Keratinocyte (primary cell): ENCODE results near the gene CYP4F3. TPM values are rescaled to one million over a fixed set of nuclear protein-coding genes. Genes with fewer than 3 reads are reported as not detected.

ENCODE experiments used
- DNase-seq: peaks from one replicate; pipeline ENCODE4 v3.0.0-alpha.2; 2011; ENCODE audit warnings: low read depth, missing footprints, low spot score
- FAIRE-seq: peaks from 2 replicates; lab custom pipeline; 2011; peaks lifted over from hg19 to GRCh38; lab: Jason Lieb, UNC
- H2AFZ ChIP-seq: 2 replicates; pipeline ENCODE4 v1.6.0; 2012; ENCODE audit warnings: low read length, control low read depth, inconsistent platforms; ENCODE audit not compliant: control insufficient read depth
- H3K27ac ChIP-seq: 2 replicates; pipeline ENCODE4 v1.5.1; 2011; ENCODE audit warnings: low read length; ENCODE audit not compliant: control insufficient read depth, insufficient read depth
- H3K27me3 ChIP-seq: 3 replicates; pipeline ENCODE4 v1.6.0; 2011; ENCODE audit warnings: low read length; ENCODE audit not compliant: control insufficient read depth, insufficient read depth; ENCODE audit errors: extremely low read depth
- H3K36me3 ChIP-seq, 2 experiments: 2 replicates in 1 of 2; 3 replicates in 1 of 2; pipeline ENCODE4 v1.5.1; 2011; ENCODE audit warnings: low read length in 2 of 2, mild to moderate bottlenecking in 1 of 2; ENCODE audit not compliant: control insufficient read depth in 2 of 2, insufficient read depth in 2 of 2; ENCODE audit errors: extremely low read depth in 1 of 2
- H3K4me1 ChIP-seq: 3 replicates; pipeline ENCODE4 v1.5.1; 2011; ENCODE audit warnings: low read length; ENCODE audit not compliant: control insufficient read depth, insufficient read depth; ENCODE audit errors: extremely low read depth
- H3K4me2 ChIP-seq: 3 replicates; pipeline ENCODE4 v1.6.0; 2011; ENCODE audit warnings: low read depth, low read length; ENCODE audit not compliant: control insufficient read depth, insufficient read depth; ENCODE audit errors: extremely low read depth
- H3K4me3 ChIP-seq, 3 experiments: fragments of 200-600 bp in 1 of 3; sonication (generic) in 1 of 3; 2 replicates in 2 of 3; 3 replicates in 1 of 3; pipeline ENCODE4 v1.5.1; 2011 to 2016; ENCODE audit warnings: low read length in 3 of 3, mild to moderate bottlenecking in 3 of 3, control low read depth in 2 of 3, inconsistent platforms in 1 of 3, low read depth in 1 of 3, mixed read lengths in 1 of 3, mixed run types in 1 of 3, moderate library complexity in 1 of 3; ENCODE audit not compliant: control insufficient read depth in 2 of 3, insufficient read depth in 2 of 3; ENCODE audit errors: extremely low read depth in 1 of 3
- H3K79me2 ChIP-seq: 2 replicates; pipeline ENCODE4 v1.6.0; 2012; ENCODE audit warnings: low read length; ENCODE audit not compliant: control insufficient read depth, insufficient read depth
- H3K9ac ChIP-seq: 3 replicates; pipeline ENCODE4 v1.6.0; 2011; ENCODE audit warnings: low read length; ENCODE audit not compliant: control insufficient read depth, insufficient read depth; ENCODE audit errors: extremely low read depth
- H3K9me1 ChIP-seq: 3 replicates; pipeline ENCODE4 v1.6.0; 2011; ENCODE audit warnings: low read length; ENCODE audit not compliant: control insufficient read depth, insufficient read depth; ENCODE audit errors: extremely low read depth
- H3K9me3 ChIP-seq: 2 replicates; pipeline ENCODE4 v1.5.1; 2012; ENCODE audit warnings: low read depth, low read length; ENCODE audit not compliant: control insufficient read depth
- H4K20me1 ChIP-seq: 3 replicates; pipeline ENCODE4 v1.6.0; 2011; ENCODE audit warnings: low read length; ENCODE audit not compliant: control insufficient read depth, insufficient read depth; ENCODE audit errors: extremely low read depth
- EZH2 ChIP-seq: IDR thresholded peaks from one replicate; pipeline ENCODE4 v1.6.1; 2012; ENCODE audit warnings: inconsistent platforms, mild to moderate bottlenecking, low read length, moderate library complexity
- dilution Hi-C: fragments of 300-500 bp; cut with MboI; formaldehyde crosslinking; loops from one replicate; pipeline ENCODE4 v1.7.0; 2020; ENCODE audit warnings: low sequenced_read_pairs; ENCODE audit not compliant: extremely low pct_ligation_motif_present
- polyA plus RNA-seq, 5 experiments: library from polyadenylated mRNA; depleted of rRNA in 3 of 5; stranded (reverse) in 3 of 5; stranded (forward) in 1 of 5; unstranded in 1 of 5; fragments of >200 nt; gene quantifications; 1 replicate in 1 of 5; 2 replicates in 3 of 5; 3 replicates in 1 of 5; pipeline versions ENCODE4 v1.2.1 to v1.2.3, GENCODE V29; 2011 to 2012; ENCODE audit warnings: missing spikeins in 2 of 5, low read depth in 1 of 5, low replicate concordance in 1 of 5
- TF ChIP-seq, protein P1 (sequence below), 3 experiments: IDR thresholded peaks in 1 of 3; conservative IDR thresholded peaks in 1 of 3; optimal IDR thresholded peaks in 1 of 3; 2 replicates in 2 of 3; 3 replicates in 1 of 3; pipeline versions ENCODE3 to v1.5.1; 2011; ENCODE audit warnings: low read length in 3 of 3, mild to moderate bottlenecking in 3 of 3, moderate library complexity in 2 of 3, control low read depth in 1 of 3, inconsistent platforms in 1 of 3; ENCODE audit not compliant: insufficient read depth in 2 of 3; ENCODE audit errors: extremely low read depth in 1 of 3

Gene CYP4F3
- polyA plus RNA-seq, 1 donor (not counting 4 experiments of a cell fraction or from before 2014, with no cell fraction given) = 0.76 TPM

DNA sequence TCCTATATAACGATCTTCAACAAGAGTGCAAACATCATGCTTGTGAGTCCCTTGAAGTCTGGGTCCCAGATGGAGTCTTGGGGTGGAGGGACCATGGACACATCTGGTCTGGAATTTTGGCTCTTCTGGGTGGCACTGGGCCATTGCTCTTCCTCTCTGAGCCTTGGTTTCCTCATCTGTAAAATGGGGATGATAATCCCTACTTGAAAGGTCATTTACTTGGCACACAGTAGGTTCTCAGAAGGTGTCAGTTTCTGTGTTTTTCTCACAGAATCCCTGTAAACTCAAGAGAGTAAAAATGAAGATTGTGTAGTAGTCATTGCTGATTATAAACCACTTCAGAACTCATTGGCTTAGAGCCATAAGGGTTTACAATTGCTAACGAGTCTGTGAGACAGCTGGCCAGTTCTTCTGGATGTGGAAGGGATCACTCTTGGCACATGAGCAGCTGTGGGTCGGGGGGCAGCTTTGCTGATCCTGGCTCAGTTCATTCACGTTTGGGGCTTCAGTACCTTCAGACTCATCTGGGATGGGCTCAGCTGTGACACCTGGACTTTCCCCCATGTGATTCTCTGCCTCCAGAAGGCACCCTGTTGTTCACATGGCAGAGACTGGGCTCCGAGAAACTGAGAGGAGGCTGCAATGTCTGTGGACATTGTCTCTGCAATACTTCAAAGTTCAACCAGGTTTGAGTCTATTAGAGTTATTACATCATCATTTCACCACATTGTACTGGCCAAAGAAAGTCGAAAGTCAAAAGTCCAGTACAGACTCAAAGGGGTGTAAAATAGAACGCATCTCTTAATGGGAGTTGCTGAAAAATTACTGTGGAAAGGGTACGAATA lies 40.0 kb downstream of the CYP4F3 start:
- no peak for TF ChIP-seq EZH2
- TF ChIP-seq, protein P1, sequence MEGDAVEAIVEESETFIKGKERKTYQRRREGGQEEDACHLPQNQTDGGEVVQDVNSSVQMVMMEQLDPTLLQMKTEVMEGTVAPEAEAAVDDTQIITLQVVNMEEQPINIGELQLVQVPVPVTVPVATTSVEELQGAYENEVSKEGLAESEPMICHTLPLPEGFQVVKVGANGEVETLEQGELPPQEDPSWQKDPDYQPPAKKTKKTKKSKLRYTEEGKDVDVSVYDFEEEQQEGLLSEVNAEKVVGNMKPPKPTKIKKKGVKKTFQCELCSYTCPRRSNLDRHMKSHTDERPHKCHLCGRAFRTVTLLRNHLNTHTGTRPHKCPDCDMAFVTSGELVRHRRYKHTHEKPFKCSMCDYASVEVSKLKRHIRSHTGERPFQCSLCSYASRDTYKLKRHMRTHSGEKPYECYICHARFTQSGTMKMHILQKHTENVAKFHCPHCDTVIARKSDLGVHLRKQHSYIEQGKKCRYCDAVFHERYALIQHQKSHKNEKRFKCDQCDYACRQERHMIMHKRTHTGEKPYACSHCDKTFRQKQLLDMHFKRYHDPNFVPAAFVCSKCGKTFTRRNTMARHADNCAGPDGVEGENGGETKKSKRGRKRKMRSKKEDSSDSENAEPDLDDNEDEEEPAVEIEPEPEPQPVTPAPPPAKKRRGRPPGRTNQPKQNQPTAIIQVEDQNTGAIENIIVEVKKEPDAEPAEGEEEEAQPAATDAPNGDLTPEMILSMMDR (optimal IDR thresholded peaks at IDR 0.05 in 1 of 3, IDR thresholded peaks at IDR 0.05 in 1 of 3, conservative IDR thresholded peaks at IDR 0.05 in 1 of 3; ENCODE audit: extremely low read depth in 1 of 3, insufficient read depth in 2 of 3, low read length in 3 of 3) = no peak
- no peak for FAIRE-seq

DNA sequence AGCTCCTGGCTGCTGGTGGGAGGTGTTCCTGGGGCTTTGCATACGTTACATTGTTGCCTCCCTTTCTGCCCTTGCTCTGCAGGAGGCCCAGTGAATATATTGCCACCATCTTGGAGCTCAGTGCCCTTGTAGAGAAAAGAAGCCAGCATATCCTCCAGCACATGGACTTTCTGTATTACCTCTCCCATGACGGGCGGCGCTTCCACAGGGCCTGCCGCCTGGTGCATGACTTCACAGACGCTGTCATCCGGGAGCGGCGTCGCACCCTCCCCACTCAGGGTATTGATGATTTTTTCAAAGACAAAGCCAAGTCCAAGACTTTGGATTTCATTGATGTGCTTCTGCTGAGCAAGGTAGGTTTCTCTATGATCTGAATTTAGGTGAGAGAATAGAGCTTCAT lies 42.7 kb downstream of the CYP4F3 start:
- no peaks in the 10 kb centered on the region for H3K9me3 ChIP-seq
- TF ChIP-seq, protein P1 (optimal IDR thresholded peaks at IDR 0.05 in 1 of 3, IDR thresholded peaks at IDR 0.05 in 1 of 3, conservative IDR thresholded peaks at IDR 0.05 in 1 of 3; ENCODE audit: extremely low read depth in 1 of 3, insufficient read depth in 2 of 3, low read length in 3 of 3) = no peak
- TF ChIP-seq EZH2 = no peak
- H2AFZ ChIP-seq = no peak overlapping the region
- no peak overlapping the region for H3K4me2 ChIP-seq
- no peaks in the 10 kb centered on the region for H3K9me1 ChIP-seq
- H3K79me2 ChIP-seq = no peaks in the 10 kb centered on the region
- H3K4me1 ChIP-seq = no peaks in the 10 kb centered on the region
- no peak overlapping the region for H3K27ac ChIP-seq
- H3K27me3 ChIP-seq = no peaks in the 10 kb centered on the region
- no peak for DNase-seq
- H4K20me1 ChIP-seq = no peaks in the 10 kb centered on the region
- dilution Hi-C loops = no loop called here
- H3K4me3 ChIP-seq = no peak overlapping the region
- no peak for FAIRE-seq
- no peaks in the 10 kb centered on the region for H3K36me3 ChIP-seq
- no peak overlapping the region for H3K9ac ChIP-seq

More for the DNA sequence above, 40.0 kb downstream of the CYP4F3 start:
- Histone ChIP-seq H3K9me3 (no peaks in the 10 kb centered on the region), H3K4me1 (no peaks in the 10 kb centered on the region), H3K27me3 (no peaks in the 10 kb centered on the region), H2AFZ (no peak overlapping the region), H4K20me1 (no peaks in the 10 kb centered on the region), H3K4me2 (no peak overlapping the region), H3K4me3 (no peak overlapping the region), H3K36me3 (no peaks in the 10 kb centered on the region), H3K9ac (no peak overlapping the region), H3K79me2 (no peaks in the 10 kb centered on the region), H3K9me1 (no peaks in the 10 kb centered on the region), H3K27ac (no peak overlapping the region)
- dilution Hi-C loops = no loop called here
- no peak for DNase-seq
